HG02588 (cell line): ENCODE measurements around the gene SLC34A1.

ENCODE experiments used
- ATAC-seq: cut with Tn5 transposase; IDR thresholded peaks from one replicate; pipeline ENCODE4 v1.9.1; 2021; ENCODE audit warnings: mild to moderate bottlenecking, moderate library complexity; ENCODE audit not compliant: unreplicated experiment

The SLC34A1 gene

GRCh38 chr5:177430140-177430951 lies 46.1 kb downstream of the SLC34A1 start:
- no peak for ATAC-seq

- ATAC-seq = no peak
Measured at GRCh38 chr5:177430972-177431316, 46.7 kb downstream of the SLC34A1 start.

DNA sequence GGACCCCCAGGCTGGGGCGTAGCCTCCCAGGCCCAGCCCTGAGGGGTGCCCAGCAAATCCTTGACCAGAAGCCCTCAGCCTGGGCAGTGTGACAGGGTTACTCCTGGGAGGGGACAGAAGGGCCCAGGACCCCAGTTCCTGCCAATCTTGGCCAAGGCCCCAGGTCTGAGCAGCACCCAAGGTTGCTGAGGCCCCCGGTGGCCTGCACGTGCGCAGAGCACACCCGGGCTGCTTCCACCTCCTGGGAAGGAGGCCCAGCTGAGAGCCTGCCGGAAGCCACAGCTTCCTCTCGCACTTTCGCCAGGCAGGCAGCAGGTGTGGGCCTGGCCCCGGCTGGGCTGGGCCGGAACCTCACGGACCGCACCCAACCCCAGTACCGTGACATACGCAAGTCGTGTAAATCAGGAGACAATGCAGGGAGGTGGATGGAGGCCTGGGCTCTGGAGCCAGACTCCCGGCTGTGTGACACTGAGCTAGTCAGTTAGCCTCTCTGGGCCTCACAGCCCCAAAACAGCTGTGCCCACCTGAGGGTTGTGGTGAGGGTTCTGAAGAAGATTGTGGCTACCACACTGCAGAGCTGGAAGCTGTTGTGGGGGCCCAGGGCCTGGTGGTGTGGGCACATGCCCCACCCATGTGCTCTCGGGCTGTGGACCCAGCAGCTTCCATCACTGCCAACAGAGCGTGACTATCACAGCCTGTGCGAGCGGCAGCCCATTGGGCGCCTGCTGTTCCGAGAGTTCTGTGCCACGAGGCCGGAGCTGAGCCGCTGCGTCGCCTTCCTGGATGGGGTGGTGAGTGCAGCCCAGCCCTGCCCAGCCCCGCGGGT lies 47.3 kb downstream of the SLC34A1 start:
- peak; percentile 38 for ATAC-seq

DNA sequence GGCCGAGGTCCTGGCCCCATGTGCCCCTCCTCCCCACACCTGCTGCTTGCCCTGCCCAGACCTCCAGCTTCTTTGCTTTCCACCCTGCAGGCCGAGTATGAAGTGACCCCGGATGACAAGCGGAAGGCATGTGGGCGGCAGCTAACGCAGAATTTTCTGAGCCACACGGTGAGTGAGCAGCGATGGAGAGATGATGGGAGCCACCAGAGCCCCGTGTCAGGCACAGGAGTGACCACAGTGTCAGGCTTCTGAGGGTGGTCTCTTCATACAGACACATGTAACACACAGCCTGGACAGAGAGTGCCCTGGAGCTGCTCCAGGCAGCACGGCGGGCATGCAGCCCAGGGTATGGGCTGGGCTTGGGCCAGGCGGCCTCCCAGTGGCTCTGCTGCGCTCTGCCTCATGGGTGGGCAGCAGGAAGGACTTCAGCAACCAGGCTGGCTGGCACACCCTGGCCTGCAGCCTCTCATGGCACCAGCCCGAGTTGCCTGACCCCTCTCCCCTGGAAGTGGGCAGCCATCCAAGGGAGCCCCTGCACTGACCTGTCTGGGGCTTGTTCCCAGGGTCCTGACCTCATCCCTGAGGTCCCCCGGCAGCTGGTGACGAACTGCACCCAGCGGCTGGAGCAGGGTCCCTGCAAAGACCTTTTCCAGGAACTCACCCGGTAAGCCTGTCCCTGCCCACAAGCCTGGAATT lies 48.1 kb downstream of the SLC34A1 start:
- ATAC-seq = no peak

- no peak for ATAC-seq
Measured at GRCh38 chr5:177432839-177433657, 48.8 kb downstream of the SLC34A1 start.

- ATAC-seq = no peak
Measured at GRCh38 chr5:177433658-177434217, 49.5 kb downstream of the SLC34A1 start.

GRCh38 chr5:177434437-177434836 lies 50.2 kb downstream of the SLC34A1 start:
- no peak for ATAC-seq

DNA sequence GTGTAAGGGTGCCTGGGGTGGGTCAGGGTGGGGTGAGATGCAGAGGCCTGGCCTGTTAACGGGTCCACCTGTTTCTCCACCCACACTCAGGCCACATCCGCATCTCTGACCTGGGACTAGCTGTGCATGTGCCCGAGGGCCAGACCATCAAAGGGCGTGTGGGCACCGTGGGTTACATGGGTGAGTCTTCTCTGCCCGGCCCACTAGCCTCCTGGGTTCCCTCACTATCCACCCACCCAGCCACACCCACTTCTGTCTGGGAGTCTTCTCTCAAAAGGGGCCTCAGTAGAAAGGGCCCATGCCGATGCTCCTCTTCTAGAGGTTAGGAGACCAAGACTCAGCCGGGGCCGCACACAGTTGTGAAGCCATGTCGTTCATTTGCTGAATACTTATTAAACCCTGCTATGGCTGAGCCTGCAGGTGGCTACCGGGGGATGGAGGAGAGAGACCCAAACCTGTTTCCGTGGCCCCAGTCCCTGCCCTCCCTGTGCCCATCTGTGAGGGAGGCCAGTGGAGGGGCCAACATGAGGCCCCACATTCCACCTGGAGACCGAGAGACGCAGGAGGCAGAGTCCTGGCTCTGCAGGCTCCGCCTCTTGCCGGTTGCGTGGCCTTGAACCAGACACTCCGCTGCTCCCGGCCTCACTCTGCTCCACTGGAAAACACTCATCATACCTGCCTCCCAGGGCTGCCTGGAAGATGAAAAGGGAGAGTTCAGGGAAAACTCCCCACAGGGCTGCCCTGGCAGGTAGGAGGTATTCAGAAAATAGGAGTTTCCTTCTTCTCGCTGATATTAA lies 50.9 kb downstream of the SLC34A1 start:
- no peak for ATAC-seq

- ATAC-seq = no peak
Measured at GRCh38 chr5:177435847-177436536, 51.8 kb downstream of the SLC34A1 start.

- ATAC-seq = no peak
Measured at GRCh38 chr5:177437623-177438022, 53.4 kb downstream of the SLC34A1 start.

- ATAC-seq = no peak
Measured at GRCh38 chr5:177438468-177438867, 54.2 kb downstream of the SLC34A1 start.

DNA sequence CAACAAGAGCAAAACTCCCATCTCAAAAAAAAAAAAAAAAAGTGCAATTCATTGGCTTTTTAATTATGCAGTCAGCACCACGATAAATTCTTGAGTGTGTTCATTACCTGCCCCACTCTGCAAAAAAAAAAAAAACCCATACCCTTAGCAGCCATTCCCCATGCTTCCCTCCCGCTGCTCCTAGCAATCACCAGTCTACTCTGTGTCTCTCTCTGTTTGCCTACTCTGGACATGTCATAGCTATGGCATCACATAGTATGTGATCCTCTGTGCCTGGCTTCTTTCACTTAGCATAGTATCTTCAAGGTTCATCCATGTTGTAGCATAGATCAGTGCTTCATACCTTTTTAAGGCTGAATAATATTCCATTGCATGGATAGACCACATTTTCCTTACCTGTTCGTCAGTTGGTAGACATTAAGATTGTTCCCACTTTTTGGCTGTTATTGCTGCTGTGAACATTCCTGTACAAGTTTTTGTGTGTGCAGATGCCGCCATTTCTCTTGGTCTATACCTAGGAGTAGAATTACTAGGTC lies 55.4 kb downstream of the SLC34A1 start:
- no peak for ATAC-seq

DNA sequence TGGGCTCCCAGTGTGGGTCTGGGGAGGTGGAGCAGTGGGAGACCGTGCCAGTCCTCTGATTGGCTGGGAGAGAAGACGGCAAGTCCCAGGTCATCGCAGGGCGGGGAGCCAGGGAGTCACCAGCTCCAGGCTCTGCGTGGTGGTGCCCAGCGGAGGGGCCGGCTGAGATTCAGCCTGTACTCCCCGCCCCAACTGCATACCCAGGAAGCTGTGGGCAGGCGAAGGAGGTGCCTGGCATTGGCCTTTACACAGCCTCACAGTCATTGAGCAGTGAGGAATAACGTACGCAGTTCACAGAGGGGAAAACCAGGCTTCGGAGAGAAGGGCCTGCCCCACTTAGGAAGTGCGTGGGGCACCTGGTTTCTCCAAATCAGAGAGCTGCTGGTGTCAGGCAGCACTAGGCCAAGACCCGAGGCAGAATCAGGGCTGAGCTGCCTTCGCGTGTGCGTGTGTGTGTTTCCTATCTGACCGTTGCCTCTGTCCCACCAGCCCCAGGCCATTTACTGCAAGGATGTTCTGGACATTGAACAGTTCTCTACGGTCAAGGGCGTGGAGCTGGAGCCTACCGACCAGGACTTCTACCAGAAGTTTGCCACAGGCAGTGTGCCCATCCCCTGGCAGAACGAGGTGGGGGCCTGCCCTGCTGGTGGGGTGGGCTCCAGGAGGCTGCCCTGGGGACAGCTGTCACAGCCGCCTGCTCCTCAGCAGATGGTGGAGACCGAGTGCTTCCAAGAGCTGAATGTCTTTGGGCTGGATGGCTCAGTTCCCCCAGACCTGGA lies 56.2 kb downstream of the SLC34A1 start:
- no peak for ATAC-seq

DNA sequence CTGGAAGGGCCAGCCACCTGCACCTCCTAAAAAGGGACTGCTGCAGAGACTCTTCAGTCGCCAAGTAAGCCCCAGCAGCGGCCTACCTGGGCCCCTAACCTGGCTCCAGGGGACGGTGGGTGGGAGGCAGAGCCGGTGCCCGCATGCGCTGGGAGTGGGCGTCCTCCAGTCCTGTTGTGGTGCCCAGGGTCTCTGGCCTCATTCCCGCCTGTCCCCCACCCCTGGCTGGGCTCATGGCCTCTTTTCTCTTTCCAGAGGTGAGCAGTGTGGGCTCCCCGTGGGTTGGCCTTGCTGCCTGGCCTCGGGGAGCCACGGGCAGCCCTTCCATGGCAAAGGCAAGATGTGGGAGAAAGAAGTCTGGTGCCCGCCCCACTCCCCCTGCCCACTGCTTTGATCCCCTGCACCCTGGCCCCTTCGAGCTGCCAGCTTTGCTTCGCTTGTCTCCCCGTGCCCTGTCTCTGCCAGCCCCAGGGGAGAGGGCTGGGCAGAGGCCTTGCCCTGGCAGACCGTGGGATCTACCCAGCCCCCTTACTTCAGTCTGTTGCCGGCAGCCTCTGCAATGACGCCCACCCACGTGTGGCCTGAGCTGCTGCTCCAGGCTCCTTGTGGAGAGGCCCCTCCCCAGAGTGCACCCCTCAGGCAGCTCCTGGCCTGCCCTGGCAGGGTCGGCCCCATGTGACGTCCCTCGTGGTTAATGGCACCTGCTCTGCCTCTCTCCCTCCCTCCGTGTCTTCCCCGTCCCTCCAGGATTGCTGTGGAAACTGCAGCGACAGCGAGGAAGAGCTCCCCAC lies 57.0 kb downstream of the SLC34A1 start:
- no peak for ATAC-seq

DNA sequence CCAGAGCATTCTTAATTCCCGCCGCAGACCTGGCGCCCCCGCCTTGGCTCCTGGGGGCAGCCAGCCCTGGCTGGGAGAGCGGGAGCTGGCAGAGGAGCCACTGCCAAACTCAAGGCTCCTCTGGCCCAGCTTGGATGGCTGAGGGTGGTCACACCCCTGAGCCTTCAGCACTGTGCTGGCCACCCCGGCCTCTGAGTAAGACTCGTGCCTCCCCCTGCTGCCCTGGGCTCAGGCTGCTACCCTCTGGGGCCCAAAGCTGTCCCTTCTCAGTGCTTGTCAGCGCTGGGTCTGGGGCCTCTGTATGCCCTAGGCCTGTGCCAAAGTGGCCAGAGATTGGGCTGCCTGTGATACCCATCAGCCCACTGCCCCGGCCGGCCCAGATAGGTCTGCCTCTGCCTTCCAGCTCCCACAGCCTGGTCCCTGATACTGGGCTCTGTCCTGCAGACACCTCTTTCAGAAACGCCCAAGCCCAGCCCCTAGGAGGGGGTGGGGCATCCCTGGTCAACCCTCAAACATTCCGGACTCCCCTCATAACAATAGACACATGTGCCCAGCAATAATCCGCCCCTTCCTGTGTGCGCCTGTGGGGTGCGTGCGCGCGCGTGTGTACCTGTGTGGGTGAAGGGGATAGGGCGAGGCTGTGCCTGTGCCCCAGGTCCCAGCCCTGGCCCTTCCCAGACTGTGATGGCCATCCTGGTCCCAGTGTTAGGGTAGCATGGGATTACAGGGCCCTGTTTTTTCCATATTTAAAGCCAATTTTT lies 58.0 kb downstream of the SLC34A1 start:
- no peak for ATAC-seq

DNA sequence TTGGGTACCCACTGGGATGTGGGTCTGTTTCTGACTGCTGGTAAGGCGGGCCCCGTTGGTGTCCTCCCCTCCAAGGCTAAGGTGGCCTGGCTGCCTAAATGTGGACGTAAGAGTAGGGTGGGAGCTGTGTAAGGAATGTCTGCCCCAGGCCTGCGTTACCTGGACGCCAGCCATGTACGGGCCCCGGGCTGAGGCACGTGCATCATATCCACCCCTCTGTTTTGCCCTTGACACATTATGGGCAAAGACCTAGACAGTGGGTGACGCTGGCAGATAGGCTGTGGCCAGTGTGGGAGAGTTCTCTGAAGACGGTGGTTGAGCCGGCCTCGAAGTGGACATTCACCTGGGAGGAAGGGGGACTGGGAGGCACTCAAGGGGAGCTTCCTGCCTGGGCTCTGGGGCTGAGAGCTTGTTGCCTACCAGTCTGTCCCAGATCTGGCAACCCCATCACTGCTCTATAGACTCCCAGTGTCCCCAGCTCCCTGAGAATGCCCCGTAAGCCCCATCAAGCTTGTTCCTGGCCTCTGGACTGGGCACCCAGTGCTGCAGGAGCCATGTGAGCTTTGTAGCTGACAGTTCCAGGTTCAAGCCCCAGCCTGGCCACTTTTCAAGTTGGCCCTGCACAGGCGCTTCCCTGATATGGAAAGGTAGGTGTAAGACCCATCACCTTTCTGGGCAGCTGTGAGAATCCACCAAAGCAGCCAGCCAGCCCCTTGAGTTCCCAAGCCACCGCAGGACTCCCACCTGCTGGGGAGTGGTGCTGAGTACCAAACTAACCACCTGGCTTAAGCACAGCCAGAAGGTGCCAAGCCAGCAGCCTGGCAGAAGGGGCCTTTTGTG lies 59.1 kb downstream of the SLC34A1 start:
- no peak for ATAC-seq
